NCI-H446 treated with DMSO at 0.1 percent for 48 hours (cell line): ENCODE measurements around the gene RANBP10.
"Not testable (repeated sequence)": the region's sequence is repeated elsewhere in the genome, so short reads cannot be mapped to it uniquely, and the experiment has no call there.

Source experiments
- DNase-seq: peaks from one replicate; lab custom pipeline; 2025; lab: John Stamatoyannopoulos, UW

Gene RANBP10

GRCh38 chr16:67806428-67807147, at the start of gene RANBP10, which contains the start of gene TSNAXIP1:
Gene RANBP10, minus strand, starts transcription at chr16:67806560. Its CDS starts 24 bp downstream, at chr16:67806536.
Gene TSNAXIP1, plus strand, starts transcription at chr16:67806889. Its CDS starts 261 bp downstream, at chr16:67807150.
- DNase-seq, result peak; percentile 95

- no peak for DNase-seq
These were observed 49.4 kb upstream of the RANBP10 start for GRCh38 chr16:67855789-67856188.

- DNase-seq, result no peak
These were observed 47.3 kb upstream of the RANBP10 start for GRCh38 chr16:67853670-67854069.

GRCh38 chr16:67848118-67848517, 41.8 kb upstream of the RANBP10 start:
- no peak for DNase-seq

GRCh38 chr16:67847064-67847861, 40.9 kb upstream of the RANBP10 start, which contains the start of gene CENPT:
Gene CENPT, minus strand, starts transcription at chr16:67847693. Its CDS starts 13,834 bp downstream, at chr16:67833859.
- DNase-seq, result no peak

GRCh38 chr16:67846320-67847063, 40.1 kb upstream of the RANBP10 start, which contains the start of gene NUTF2:
Gene NUTF2, plus strand, starts transcription at chr16:67846933. Its CDS starts 18,198 bp downstream, at chr16:67865131.
- peak; percentile 90 for DNase-seq

- DNase-seq, result no peak
These were observed 39.6 kb upstream of the RANBP10 start for GRCh38 chr16:67846063-67846319.

GRCh38 chr16:67845291-67846062, 39.1 kb upstream of the RANBP10 start:
- no peak for DNase-seq

GRCh38 chr16:67844497-67844896, 38.1 kb upstream of the RANBP10 start:
- no peak for DNase-seq

GRCh38 chr16:67843343-67843765, 37.0 kb upstream of the RANBP10 start:
- DNase-seq, result no peak

GRCh38 chr16:67842509-67843342, 36.4 kb upstream of the RANBP10 start:
- DNase-seq, result no peak

GRCh38 chr16:67841816-67842508, 35.6 kb upstream of the RANBP10 start, which contains the start of gene THAP11:
Gene THAP11, plus strand, starts transcription at chr16:67842320. Its CDS starts 235 bp downstream, at chr16:67842555.
- DNase-seq, result peak; percentile 71

- no peak for DNase-seq
These were observed 34.9 kb upstream of the RANBP10 start for GRCh38 chr16:67841198-67841815.

- no peak for DNase-seq
These were observed 31.5 kb upstream of the RANBP10 start for GRCh38 chr16:67837811-67838210.

GRCh38 chr16:67837190-67837589, 30.8 kb upstream of the RANBP10 start:
- DNase-seq, result not testable (repeated sequence)

GRCh38 chr16:67834242-67834614, 27.9 kb upstream of the RANBP10 start:
- no peak for DNase-seq

GRCh38 chr16:67833415-67834241, 27.3 kb upstream of the RANBP10 start:
- peak; percentile 54 for DNase-seq

GRCh38 chr16:67833030-67833414, 26.7 kb upstream of the RANBP10 start:
- DNase-seq, result no peak

- no peak for DNase-seq
These were observed 22.3 kb upstream of the RANBP10 start for GRCh38 chr16:67828651-67829050.
